ENCODE data around the gene CTNND2. TPM values are rescaled to one million over a fixed set of nuclear protein-coding genes. Genes with fewer than 3 reads are reported as not detected.

The CTNND2 gene
- total RNA-seq, 1 experiment from 2014 or later = not detected

DNA sequence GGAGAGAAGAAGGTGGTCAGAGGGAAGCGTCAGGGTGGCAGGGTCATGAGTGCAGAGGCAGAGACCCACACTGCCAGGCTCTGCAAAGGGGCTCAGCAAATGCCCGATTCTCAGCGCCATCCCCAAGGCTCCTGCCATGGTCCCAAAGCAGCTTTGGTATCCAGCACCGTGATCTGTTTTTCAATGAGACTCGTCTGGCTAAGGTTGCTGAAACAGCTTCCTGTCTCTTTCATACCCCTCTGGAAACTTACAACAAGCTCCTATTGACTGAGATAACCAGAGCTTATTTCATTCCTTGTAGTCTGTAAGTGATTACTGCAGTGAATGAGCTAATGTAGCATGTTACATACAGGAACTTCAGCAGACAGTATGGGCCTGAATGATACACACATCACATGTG is 574.6 kb downstream of the CTNND2 start:
- ChIA-PET CTCF (no interaction called here), POLR2A (ENCODE audit: low non-redundant PET) (no interaction called here)
- intact Hi-C loops (cut with micrococcal nuclease; ENCODE audit: unreplicated experiment) = no loop called here

DNA sequence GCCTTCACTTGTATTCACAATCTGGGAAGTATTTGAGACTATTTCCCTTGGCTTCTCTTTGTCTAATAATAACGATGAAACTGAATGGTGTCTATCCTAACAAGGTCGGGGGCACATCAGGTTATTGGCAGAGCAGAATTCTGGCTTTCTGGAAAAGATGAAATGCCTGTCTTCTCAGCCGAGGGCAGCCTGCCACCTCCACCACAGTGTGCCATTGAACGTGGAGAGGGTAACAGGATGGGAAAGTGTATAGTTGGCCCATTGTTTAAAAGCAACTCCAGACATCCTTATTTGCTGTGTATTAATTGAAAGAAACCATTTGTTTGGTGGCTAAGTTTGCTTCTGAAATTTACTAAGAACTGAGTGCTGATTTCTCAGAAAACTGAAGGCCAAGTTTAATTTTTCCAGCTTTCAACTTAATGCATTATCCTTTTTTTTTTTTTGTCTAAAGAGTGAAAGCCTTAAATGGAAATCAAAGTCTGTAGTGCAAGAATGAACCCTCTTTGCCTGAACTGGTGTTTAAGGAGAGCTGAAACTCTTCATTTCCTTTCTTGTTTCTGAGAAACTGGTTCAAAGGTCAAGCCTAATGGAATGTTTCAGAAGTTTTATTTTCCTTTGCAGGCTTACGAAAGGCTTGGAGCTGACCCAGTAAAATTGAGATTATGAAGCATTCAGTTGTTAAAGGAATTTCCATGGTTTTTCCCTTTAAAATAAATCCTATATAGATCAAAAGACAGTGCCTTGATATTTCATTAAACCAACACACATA is 579.5 kb downstream of the CTNND2 start:
- POLR2A ChIA-PET (ENCODE audit: low non-redundant PET) = no interaction called here
- H3K36me3 ChIP-seq (ENCODE audit: insufficient read depth, low read length, poor library complexity, severe bottlenecking) = no peaks in the 10 kb centered on the region
- H3K9me3 ChIP-seq (ENCODE audit: low read depth, low read length, poor library complexity, severe bottlenecking) = no peaks in the 10 kb centered on the region
- no peaks in the 10 kb centered on the region for H3K27me3 ChIP-seq (replicated peaks; ENCODE audit: insufficient read depth, low read depth, low read length, poor library complexity)
- no TSS peak for BruUV-seq (replicated peaks)
- no peak for DNase-seq (ENCODE audit: low spot score)
- no peak overlapping the region for H3K4me3 ChIP-seq (ENCODE audit: low read depth, low read length, poor library complexity, severe bottlenecking)
- intact Hi-C loops (cut with micrococcal nuclease; ENCODE audit: unreplicated experiment) = no loop called here
- CTCF ChIA-PET = no interaction called here
- TF ChIP-seq, protein P1, sequence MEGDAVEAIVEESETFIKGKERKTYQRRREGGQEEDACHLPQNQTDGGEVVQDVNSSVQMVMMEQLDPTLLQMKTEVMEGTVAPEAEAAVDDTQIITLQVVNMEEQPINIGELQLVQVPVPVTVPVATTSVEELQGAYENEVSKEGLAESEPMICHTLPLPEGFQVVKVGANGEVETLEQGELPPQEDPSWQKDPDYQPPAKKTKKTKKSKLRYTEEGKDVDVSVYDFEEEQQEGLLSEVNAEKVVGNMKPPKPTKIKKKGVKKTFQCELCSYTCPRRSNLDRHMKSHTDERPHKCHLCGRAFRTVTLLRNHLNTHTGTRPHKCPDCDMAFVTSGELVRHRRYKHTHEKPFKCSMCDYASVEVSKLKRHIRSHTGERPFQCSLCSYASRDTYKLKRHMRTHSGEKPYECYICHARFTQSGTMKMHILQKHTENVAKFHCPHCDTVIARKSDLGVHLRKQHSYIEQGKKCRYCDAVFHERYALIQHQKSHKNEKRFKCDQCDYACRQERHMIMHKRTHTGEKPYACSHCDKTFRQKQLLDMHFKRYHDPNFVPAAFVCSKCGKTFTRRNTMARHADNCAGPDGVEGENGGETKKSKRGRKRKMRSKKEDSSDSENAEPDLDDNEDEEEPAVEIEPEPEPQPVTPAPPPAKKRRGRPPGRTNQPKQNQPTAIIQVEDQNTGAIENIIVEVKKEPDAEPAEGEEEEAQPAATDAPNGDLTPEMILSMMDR (conservative IDR thresholded peaks at IDR 0.05; ENCODE audit: low read depth, low read length) = no peak
- TF ChIP-seq EZH2 (IDR thresholded peaks at IDR 0.05; ENCODE audit: borderline replicate concordance, low read depth, low read length, poor library complexity, severe bottlenecking) = no peak
- H3K27ac ChIP-seq (ENCODE audit: low read depth, low read length, poor library complexity, severe bottlenecking) = no peak overlapping the region
- no peaks in the 10 kb centered on the region for H3K4me1 ChIP-seq (ENCODE audit: insufficient read depth, low read length, poor library complexity, severe bottlenecking)

More for the DNA sequence above, 574.6 kb downstream of the CTNND2 start:
- Histone ChIP-seq H3K4me3 (ENCODE audit: low read depth, low read length, poor library complexity, severe bottlenecking) (no peak overlapping the region), H3K9me3 (ENCODE audit: low read depth, low read length, poor library complexity, severe bottlenecking) (no peaks in the 10 kb centered on the region), H3K36me3 (ENCODE audit: insufficient read depth, low read length, poor library complexity, severe bottlenecking) (no peaks in the 10 kb centered on the region), H3K27me3 (replicated peaks; ENCODE audit: insufficient read depth, low read depth, low read length, poor library complexity) (no peaks in the 10 kb centered on the region), H3K4me1 (ENCODE audit: insufficient read depth, low read length, poor library complexity, severe bottlenecking) (no peaks in the 10 kb centered on the region), H3K27ac (ENCODE audit: low read depth, low read length, poor library complexity, severe bottlenecking) (no peak overlapping the region)
- TF ChIP-seq, protein P1 (conservative IDR thresholded peaks at IDR 0.05; ENCODE audit: low read depth, low read length) = no peak
- no peak for TF ChIP-seq EZH2 (IDR thresholded peaks at IDR 0.05; ENCODE audit: borderline replicate concordance, low read depth, low read length, poor library complexity, severe bottlenecking)
- no TSS peak for BruUV-seq (replicated peaks)
- DNase-seq (ENCODE audit: low spot score) = no peak

DNA sequence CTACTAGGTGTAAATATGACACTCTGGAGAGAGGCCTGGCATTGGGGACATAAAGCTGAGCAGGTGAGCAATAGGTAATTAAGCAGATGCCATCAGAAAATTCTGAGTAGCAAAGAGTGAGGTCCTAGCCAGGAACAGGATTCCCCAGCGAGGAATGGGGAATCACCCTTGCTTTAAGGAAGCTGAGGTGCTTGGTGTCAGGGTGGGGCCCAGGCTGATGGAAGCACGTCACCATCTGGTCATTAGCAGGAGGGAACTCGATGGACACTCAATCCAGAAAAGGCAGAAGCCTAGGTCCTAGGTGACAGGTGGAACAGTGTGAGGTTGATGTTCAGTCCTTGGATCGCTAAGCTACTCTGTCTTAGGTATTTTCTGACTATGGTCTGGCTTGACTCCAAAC is 580.5 kb downstream of the CTNND2 start:
- BruUV-seq (replicated peaks) = no TSS peak
- CTCF ChIA-PET = no interaction called here
- POLR2A ChIA-PET (ENCODE audit: low non-redundant PET) = no interaction called here

More for the DNA sequence above, 580.5 kb downstream of the CTNND2 start:
- no peaks in the 10 kb centered on the region for H3K9me3 ChIP-seq (ENCODE audit: low read depth, low read length, poor library complexity, severe bottlenecking)
- DNase-seq (ENCODE audit: low spot score) = no peak
- H3K27ac ChIP-seq (ENCODE audit: low read depth, low read length, poor library complexity, severe bottlenecking) = no peak overlapping the region
- no peaks in the 10 kb centered on the region for H3K27me3 ChIP-seq (replicated peaks; ENCODE audit: insufficient read depth, low read depth, low read length, poor library complexity)
- TF ChIP-seq EZH2 (IDR thresholded peaks at IDR 0.05; ENCODE audit: borderline replicate concordance, low read depth, low read length, poor library complexity, severe bottlenecking) = no peak
- TF ChIP-seq, protein P1 (conservative IDR thresholded peaks at IDR 0.05; ENCODE audit: low read depth, low read length) = no peak
- H3K36me3 ChIP-seq (ENCODE audit: insufficient read depth, low read length, poor library complexity, severe bottlenecking) = no peaks in the 10 kb centered on the region
- H3K4me3 ChIP-seq (ENCODE audit: low read depth, low read length, poor library complexity, severe bottlenecking) = no peak overlapping the region
- H3K4me1 ChIP-seq (ENCODE audit: insufficient read depth, low read length, poor library complexity, severe bottlenecking) = no peaks in the 10 kb centered on the region
- intact Hi-C loops (cut with micrococcal nuclease; ENCODE audit: unreplicated experiment) = no loop called here

Measured in A673 (cell line).